ENCODE data around the gene AP1S1.

DNA sequence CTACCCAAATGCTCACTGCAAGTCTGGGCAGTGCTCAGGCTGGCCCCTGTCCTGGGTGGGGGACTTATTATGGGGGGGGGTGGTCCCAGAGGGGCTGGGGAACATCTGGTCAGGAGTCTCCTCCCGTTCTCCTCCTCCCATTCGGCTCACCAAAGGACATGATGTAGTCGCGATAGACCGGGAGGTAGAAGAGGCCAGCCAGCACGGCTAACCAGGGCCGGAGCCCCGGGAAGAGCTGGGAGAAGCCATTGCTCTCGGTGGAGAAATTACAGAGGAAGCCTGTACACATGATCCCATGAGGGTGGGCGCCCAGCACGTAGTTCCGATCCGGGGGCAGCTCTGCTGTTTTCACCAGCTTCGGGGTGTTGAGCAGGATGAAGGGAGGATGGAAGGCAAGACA, 44.2 kb downstream of the AP1S1 start:
- TF ChIP-seq, protein P1, sequence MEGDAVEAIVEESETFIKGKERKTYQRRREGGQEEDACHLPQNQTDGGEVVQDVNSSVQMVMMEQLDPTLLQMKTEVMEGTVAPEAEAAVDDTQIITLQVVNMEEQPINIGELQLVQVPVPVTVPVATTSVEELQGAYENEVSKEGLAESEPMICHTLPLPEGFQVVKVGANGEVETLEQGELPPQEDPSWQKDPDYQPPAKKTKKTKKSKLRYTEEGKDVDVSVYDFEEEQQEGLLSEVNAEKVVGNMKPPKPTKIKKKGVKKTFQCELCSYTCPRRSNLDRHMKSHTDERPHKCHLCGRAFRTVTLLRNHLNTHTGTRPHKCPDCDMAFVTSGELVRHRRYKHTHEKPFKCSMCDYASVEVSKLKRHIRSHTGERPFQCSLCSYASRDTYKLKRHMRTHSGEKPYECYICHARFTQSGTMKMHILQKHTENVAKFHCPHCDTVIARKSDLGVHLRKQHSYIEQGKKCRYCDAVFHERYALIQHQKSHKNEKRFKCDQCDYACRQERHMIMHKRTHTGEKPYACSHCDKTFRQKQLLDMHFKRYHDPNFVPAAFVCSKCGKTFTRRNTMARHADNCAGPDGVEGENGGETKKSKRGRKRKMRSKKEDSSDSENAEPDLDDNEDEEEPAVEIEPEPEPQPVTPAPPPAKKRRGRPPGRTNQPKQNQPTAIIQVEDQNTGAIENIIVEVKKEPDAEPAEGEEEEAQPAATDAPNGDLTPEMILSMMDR (IDR thresholded peaks at IDR 0.05), result no peak
- no peak for TF ChIP-seq EZH2 (IDR thresholded peaks at IDR 0.05; ENCODE audit: borderline replicate concordance, insufficient read depth, low read depth, low read length, poor library complexity, severe bottlenecking)
